ENCODE measurements around the gene CKS1B.

The CKS1B gene

GRCh38 chr1:154945962-154946850 is 28.3 kb upstream of the CKS1B start:
- DNase-seq = no peak

- DNase-seq = no peak
Observed at GRCh38 chr1:154948079-154948478, 26.4 kb upstream of the CKS1B start.

- DNase-seq = no peak
Observed at GRCh38 chr1:154951901-154952657, 22.4 kb upstream of the CKS1B start.

- no peak for DNase-seq
Observed at GRCh38 chr1:154952664-154953063, 21.8 kb upstream of the CKS1B start.

GRCh38 chr1:154953611-154954038 is 20.9 kb upstream of the CKS1B start:
- DNase-seq = no peak

- no peak for DNase-seq
Observed at GRCh38 chr1:154954541-154954940, 19.9 kb upstream of the CKS1B start.

- no peak for DNase-seq
Observed at GRCh38 chr1:154955039-154955717, 19.3 kb upstream of the CKS1B start.

GRCh38 chr1:154955718-154956543 is 18.6 kb upstream of the CKS1B start, which contains the start of gene PBXIP1:
PBXIP1 (minus strand) TSS chr1:154956099; CDS start chr1:154953721, 2,378 bp downstream.
- peak; percentile 49 for DNase-seq

- DNase-seq = no peak
Observed at GRCh38 chr1:154956544-154956941, 17.9 kb upstream of the CKS1B start.

GRCh38 chr1:154957091-154957657 is 17.3 kb upstream of the CKS1B start:
- DNase-seq = no peak

GRCh38 chr1:154958036-154958435 is 16.4 kb upstream of the CKS1B start:
- DNase-seq = no peak

GRCh38 chr1:154958681-154959425 is 15.6 kb upstream of the CKS1B start:
- no peak for DNase-seq

- no peak for DNase-seq
Observed at GRCh38 chr1:154959426-154959780, 15.1 kb upstream of the CKS1B start.

- no peak for DNase-seq
Observed at GRCh38 chr1:154960446-154961136, 13.9 kb upstream of the CKS1B start.

- no peak for DNase-seq
Observed at GRCh38 chr1:154961207-154962155, 13.0 kb upstream of the CKS1B start, which contains the start of gene PYGO2. PYGO2 (minus strand) TSS chr1:154961782; CDS start chr1:154961576, 206 bp downstream.

GRCh38 chr1:154962156-154962749 is 12.2 kb upstream of the CKS1B start:
- no peak for DNase-seq

GRCh38 chr1:154962795-154963330 is 11.6 kb upstream of the CKS1B start:
- DNase-seq = no peak

- DNase-seq = no peak
Observed at GRCh38 chr1:154963643-154964042, 10.8 kb upstream of the CKS1B start.

GRCh38 chr1:154964359-154964758 is 10.1 kb upstream of the CKS1B start:
- DNase-seq = no peak
